CD4-positive, alpha-beta T cell treated with Interferon alpha-2 for 1 hour (primary cell): ENCODE data around the gene NEDD4.
"Not testable (repeated sequence)": the region's sequence is repeated elsewhere in the genome, so short reads cannot be mapped to it uniquely, and the experiment has no call there.

Experiments
- DNase-seq, 2 donors: peaks; one replicate each; pipeline ENCODE4 v3.0.0-alpha.2; 2020 to 2022

Gene NEDD4

DNA sequence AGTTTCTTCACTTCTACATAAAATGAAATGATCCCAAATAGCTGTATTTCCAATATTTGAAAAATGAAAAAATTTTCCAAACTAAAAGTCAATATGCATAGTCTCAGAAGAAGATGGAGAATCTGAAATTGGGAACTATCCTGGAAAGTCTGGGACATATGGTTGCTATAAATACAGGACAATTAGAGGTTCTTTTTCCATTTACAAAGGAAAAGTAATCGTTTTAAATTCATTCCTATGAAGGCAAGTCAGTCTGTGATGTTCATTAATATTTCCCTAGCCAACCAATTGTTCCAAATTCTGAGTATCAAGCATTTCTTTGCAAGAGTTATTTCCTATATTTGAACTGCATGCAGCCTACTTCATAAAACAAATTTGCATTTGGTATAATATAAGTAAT, 102.2 kb downstream of the NEDD4 start:
- DNase-seq = no peak

DNA sequence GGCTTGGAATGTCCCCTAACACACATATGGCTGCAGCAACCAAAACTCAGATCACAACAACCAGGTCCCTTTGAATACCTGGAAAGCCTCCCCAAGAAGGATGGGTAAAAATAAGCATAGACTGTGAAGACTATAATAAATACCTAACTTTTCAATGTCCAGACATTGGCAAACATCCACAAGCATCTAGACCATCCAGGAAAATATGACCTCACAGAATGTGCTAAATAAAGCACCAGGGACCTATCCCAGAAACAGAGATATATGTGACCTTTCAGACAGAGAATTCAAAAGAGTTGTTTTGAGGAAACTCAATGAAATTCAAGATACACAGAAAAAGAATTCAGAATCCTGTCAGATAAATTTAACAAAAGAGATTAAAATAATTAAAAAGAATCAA, 109.2 kb downstream of the NEDD4 start:
- no peak for DNase-seq

DNA sequence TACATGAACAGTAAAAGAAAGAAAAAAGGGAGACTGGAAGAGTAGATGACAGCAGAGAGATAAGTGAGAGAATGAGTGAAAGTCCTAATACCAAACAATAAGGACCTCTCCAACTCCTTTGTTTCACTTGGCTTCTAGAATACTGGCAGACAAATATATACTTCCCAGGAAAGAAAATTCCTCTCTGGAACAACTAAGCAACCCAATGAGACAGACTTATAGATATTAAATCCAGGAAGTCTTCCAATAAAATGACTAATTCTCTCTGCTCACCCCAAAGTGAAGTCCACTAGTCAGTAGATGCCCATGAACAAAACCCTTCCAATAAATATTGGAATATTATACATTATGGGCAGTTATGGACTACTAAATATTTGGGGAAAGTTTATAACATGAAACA, 114.2 kb downstream of the NEDD4 start:
- no peak for DNase-seq

DNA sequence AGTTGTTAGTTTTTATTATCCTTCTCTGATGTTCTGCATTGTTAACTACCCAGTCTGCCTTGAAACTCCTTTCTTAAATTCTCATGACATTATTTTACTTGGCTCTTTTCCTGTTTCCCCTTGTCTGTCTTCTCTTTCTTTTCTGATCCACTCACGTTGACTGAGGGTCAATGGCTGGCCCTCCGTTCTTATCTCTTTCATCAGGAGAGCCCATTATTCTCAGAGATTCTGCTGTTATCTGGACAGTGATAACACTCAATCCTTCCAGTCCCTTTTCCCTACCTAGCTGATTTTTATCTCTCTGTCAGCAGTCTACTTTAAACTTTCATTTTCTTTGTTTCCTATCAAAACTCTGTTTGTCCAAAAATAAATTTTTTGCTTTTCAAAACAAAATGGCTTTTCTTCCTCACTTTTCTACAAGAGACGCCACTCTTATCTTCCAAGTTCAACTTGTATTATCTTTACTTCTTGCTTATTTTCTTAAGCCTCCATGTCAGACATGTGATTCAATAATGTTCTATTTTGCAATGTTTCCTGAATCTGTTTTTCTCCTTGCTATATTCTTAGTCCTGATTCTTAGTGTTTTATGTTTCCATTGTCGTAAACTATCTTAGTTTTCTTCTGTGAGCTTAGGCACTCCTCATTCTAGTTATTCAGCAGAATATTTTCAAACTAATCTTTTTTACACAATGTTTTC, 120.2 kb downstream of the NEDD4 start:
- no peak for DNase-seq

DNA sequence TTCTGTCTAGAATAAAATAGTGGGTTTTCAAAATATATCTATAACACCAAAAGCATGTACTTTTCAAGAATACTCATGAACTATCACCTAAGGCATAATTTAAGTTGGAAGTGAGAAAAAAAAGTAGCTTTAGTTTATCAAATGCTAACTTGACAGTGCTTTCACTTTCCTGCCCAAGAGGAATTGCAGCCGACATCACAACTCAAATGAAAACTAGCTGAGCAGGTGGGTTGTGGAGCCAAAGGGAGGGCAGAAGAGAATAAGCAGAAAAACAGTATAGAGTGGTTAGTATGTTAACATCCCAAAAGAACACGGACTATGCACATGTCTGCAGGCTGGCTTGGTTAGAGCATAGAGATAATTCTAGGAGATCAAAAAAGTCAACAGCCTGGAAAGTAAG, 120.9 kb downstream of the NEDD4 start:
- no peak for DNase-seq

DNA sequence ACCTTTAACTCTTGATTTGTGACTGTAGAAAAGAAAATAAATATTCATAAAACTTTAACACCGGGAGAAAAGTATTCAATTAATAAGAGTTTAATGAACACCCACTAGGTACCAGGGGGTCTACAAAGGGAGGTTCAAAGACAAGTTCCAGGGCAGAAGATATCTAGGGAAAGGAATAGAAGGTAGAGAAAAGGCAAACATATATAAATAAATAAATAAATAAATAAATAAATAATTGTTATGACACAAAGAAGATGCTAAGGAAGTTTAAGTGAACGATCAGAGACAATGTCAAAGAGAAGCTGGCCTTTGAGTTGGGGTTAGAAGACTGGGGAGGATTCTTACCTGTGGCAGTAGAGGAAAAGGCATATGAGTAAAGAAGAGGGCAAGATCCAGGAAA, 123.8 kb downstream of the NEDD4 start:
- DNase-seq = no peak

DNA sequence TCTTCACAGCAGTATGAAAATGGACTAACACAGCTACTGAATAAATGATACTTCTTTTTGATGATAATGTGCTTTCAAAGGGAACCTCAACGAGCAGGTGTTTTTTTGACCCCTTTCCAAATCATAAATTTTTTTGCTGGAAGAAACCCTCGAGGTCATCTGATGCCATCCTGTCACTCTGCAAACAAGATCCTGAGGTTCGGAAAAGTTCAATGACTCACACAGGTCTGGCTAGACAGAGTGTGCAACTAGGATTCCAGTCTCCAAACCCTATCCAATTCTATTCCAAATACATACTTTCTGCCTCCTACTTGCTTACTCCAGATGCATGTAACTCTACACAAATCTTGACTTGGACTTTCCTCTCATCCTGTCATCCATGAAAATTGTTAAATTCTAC, 124.7 kb downstream of the NEDD4 start:
- DNase-seq = no peak

DNA sequence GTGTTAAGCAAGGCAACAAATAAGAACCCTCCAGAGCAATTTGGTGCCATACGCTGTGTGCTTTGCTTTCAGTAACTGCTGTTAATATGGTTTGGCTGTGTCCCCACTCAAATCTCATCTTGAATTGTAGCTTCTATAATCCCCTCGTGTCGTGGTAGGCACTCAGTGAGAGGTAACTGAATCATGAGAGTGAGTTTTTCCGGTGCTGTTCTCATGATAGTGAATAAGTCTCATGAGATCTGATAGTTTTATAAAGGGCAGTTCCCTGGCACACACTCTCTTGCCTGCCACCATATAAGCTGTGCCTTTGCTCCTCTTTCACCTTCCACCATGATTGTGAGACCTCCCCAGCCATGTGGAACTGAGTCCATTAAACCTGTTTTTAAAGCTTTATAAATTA, 125.1 kb downstream of the NEDD4 start:
- not testable (repeated sequence) for DNase-seq

DNA sequence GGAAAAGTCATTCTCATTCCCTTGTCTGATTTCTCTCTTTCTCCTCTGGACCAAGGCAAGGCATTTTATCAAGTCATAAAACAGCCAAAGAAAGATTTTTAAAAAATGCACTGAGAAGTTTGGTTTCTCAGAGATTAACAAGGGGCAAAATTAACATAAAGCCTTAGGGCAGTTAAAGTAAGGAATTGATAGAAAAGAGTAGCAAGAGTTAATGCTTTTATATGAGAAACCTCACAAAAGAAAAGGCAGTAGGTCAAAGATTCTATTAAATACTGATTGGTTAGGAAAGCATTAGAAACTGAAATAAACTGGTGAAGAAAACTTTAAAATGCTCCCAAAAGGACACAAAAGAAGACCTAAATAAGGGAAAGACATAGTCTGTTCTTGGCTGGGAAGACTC, 129.5 kb downstream of the NEDD4 start:
- no peak for DNase-seq

DNA sequence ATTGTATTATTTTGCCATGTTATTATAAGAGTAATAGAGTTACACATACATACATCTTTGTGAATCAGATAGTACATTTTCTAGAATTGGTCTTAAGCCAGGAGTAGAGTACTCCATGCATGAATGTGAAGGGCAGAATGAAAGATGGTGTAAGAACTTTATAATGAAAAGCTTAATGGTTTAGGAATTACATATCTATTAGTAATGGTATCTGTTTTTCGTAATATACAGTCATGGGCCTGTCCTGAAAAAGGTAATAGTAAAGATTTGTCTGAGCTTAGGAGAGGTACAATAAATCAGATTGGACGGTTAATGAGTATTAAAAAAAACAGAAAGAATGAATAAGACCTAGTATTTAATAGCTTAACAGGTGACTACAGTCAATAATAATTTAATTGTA, 132.3 kb downstream of the NEDD4 start:
- DNase-seq = no peak

DNA sequence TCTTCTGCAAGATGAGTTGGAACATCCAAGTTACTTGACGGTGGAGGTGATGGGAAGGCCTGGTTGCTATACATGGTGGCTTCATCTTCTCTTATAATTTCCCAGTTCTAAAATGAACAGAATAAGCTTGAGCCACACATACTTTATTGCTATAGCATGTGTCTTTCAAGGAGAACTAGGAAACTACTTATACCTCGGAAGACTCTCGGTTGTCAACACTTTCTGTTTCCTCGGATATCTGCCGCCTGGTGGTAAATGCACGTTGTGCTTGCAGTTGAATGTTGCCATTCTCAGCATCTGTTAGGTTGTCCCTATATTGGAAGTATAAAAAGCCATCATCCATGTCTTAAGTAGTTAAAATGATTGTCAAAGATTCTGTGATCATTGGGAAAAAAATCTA, 132.9 kb downstream of the NEDD4 start:
- no peak for DNase-seq

DNA sequence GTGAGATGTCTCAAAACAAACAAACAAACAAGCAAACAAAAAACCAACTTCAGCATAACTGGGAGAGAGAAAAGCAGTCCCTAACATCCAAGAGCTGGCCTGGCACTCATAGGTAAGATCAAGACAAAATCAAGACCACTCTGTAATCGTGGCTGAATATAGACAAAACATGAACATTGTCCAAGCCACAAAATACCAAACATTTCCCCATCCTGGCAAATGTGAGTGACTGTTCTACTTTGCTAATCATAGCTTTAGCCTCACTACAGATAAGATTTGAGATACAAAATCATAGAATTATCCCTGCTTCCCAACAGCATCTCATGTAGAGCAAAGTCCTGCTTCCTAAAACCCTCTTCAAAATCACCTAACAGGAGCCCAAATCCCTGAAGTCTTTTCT, 133.7 kb downstream of the NEDD4 start:
- no peak for DNase-seq

DNA sequence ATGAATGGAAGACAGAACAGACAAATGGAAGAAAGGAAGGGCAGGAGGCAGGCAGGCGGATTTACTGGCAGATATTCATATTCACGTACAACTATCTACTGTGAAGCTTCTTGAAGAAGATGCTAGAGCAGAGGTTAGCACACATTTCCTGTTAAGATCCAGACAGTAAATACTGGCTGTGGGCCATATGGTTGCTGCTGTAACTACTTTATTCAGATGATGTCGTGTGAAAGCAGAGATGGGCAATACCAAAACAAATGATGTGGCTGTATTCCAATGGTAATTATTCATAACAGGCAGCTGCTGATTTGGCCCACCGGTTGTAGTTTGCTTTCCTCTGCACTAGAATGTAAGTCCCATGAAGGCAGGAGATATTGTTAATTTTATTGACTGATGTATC, 134.8 kb downstream of the NEDD4 start:
- no peak for DNase-seq

DNA sequence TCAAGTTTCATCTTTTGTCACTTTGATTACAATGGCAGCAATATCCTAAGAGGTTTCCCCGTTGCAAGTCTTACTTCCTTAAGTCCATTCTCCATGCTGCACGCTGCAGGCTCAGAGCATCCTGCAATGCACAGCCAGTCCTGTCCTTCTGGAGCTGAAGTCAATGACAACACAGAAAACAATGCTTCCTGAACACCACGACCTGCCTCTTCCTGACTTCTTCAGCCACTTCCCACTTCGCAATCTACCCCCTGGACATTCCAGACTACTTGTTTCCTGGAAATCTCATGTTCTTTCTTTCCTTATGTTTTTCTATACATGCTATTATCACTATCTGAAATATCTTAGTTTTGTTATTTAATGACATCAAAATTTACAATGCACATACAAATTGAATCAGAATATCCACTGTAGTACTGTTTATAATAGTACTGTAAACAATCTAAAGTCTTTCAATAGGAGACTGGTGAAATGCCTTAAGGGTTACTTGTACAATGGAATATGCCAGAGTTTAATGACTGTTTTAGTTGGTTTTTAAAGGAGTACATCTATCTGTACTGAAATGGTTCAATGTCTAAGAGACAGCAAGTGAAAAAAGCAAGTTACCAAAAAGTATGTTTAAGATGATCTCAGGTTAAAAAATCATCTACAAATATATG, 136.8 kb downstream of the NEDD4 start:
- DNase-seq = no peak

DNA sequence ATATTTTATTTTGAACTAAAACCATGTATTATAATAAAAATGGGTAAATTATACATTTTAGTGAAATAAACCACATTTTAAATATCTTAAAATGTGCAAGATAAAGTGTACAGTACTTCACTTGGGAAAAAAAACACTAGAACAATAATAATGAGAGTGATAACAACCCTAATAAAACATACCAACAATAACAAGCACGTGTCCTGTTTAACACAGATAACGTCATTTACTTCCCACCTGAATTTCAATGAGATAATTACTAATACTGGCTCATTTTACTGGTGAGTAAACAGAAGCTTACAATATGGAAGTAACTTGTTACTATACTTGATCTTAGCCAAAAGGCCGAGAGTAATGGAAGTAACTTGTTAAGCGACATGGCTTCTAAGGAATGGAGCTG, 140.3 kb downstream of the NEDD4 start:
- DNase-seq = no peak

DNA sequence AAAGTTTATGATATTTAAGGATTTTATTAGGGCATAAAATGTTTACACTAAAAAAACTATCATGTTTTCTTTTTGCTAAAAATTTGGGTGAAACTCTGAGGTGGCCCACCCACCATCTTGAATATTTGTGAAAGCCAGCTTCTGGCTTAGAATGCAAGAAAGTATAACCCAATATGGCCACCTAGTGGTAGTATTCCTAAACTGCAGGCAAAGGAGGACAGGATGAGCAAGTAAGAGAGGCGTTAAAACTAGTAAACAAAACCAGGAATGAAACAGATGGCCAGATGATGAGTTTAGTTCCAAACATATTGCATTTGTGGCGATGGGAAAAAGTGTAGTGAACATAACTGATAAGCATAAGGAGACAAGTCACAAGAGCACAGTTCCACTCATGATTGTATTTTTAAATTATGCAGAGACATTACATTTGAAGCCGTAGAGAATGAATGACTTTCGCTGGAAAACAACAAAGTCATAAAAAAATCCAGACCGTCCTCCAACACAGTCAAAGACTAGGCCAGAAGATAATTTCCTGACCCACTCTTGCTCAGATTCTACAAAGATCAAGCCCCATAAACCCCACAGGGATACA, 147.2 kb downstream of the NEDD4 start:
- DNase-seq = peak; percentile 31 to 74

DNA sequence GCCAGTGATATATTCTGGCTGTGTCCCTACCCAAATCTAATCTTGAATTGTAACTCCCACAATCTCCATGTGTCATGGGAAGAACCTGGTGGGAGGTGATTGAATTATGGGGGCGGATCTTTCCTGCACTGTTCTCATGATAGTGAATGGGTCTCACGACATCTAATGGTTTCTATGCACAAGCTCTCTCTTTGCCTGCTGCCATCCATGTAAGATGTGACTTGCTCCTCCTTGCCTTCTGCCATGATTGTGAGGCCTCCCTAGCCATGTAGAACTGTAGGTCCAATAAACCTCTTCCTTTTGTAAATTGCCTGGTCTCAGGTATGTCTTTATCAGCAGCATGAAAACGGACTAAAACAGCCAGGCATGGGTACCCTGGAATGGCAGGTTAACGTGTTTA, 150.5 kb downstream of the NEDD4 start:
- DNase-seq = not testable (repeated sequence)

DNA sequence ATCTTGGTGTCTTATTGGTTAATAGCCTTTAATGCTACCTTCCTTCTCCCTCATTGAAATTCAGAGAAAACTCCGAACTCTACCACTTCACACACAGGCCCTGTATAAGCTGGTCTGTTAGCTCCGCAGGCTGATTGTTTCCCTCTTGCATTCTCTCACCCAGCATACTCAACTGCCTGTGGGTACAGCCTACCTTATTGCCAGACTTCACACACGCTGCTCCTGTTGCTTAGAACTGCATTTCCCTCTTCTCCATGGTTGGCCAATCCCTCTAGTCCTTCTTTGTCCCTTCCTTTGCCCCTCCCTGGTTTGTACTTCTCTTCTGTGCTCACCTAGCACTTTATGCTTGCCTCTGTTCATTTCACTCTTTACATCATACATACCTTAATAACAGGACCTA, 157.5 kb downstream of the NEDD4 start:
- DNase-seq = no peak

DNA sequence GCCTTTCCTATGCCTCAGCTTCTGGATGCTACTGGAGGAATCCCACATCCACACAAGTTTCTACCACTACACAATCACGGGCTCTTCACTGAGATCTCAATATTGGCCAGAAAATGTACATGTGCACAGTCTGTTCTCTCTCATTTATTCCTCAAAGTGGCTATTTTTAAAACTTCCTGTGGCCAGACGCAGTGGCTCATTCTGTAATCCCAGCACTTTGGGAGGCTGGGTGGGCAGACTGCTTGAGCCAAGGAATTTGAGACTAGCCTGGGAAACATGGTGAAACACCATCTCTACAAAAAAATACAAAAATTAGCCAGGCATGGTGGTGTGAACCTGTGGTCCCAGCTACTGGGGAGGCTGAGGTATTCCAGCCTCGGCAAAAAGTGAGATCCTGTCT, 159.1 kb downstream of the NEDD4 start:
- DNase-seq = no peak

DNA sequence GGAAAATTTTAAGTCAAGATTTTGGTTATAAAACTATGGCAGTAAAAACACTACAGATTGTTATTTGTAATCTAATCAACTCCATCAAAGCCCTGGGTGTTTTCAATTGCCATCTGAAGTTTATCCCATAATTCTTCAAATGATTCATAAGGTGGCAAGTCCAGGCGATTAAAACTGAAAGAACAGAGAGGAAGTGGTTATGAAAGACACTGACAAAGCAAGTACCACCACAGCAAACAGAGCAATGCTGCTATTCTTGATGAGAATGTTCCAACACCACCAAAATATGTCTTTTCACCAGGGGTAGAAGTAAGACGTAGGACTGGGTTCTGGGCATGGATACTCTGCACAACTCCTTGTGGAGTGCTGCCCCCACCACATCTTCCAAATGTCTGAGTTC, 163.6 kb downstream of the NEDD4 start:
- peak in 1 of 2 donors; percentile 6 for DNase-seq

DNA sequence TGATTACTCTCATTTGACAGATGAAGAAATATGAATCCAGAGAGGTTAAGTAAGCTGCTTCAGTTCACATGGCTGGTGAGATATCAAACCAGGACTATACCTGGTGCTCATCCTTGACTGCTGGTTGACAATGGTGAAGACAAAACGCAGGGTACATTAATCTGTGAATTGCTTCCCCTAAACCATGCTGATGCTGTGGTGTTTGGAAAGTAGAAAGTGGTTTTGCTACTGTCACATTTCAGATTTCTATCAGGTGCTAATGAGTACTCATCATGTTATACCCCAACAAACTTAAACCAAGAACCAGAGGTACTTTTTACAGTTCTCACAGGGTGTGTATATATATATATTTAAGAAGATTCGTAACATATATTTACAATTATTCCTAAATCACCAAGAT, 165.5 kb downstream of the NEDD4 start:
- no peak for DNase-seq

DNA sequence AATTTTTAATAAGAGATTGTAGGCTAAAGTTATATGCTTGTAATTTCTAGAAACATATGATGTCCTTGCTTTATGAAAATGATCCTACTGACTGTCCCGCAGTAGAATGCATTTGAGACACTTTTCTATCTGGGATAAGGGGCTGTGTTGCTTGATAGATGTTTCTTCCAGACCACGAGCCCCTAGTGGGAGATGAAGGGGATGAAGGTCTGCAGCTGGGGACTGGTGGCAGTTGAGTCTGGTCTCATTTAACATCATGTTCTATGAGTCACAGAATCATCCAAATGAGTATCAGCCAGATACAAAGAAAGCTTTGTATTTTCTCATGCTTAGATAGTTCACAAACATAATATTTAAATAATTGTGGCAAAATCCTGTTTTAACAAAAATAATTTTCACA, 166.2 kb downstream of the NEDD4 start:
- no peak for DNase-seq

DNA sequence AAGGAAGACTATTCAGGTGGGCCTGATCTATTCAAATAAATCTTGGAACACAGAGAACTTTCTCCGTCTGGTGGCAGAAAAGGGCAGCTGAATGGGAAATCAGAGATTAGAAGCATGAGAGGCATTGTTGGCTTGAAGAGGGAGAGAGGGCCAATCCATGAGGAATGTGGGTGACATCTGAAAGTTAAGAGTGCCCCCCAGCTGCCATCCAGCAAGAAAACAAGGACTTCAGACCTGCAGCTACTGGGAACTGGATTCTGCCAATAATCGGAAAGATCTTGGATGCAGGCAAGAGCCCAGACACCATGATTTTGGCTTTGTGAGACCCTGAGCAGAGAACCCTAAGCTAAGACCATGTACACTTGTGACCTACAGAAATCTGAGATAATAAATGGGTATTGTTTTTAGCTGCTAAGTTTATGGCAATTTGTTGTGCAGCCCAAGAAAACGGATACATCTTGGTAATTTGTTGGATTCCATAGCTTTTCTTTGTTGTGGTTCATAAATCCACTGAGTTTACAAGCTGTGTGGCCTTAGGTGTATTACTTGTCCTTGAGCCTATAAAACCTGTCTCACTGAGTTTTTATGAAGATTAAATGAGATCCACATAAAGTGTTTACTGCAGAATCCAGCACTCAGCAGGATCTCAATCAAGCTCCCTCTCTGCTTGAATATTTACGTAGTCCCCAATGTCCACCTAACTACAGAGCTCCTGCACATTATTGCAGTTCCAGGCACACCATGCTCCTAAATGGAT, 168.4 kb downstream of the NEDD4 start:
- no peak for DNase-seq
